Endothelial cell of umbilical vein (primary cell): Measurements from ENCODE around the gene PRKG1. TPM values are rescaled to one million over a fixed set of nuclear protein-coding genes. Genes with fewer than 3 reads are reported as not detected.

Experiments used
- BruUV-seq: library from RNA; stranded (reverse); fragments of 400-500 nt; replicated peaks from 2 replicates; lab custom pipeline; 2021; lab: Mats Ljungman, UMichigan
- CTCF ChIA-PET: fragments of 300-600, 350-600 bp; sonication (Branson Sonifier 250); formaldehyde crosslinking; loops from one replicate; lab custom pipeline; 2021; ENCODE audit warnings: antibody characterized with exemption, inconsistent platforms; lab: Charles Lee
- POLR2A ChIA-PET: fragments of 300-600, 350-600 bp; sonication (Branson Sonifier 250); formaldehyde crosslinking; loops from one replicate; lab custom pipeline; 2021; ENCODE audit warnings: antibody characterized with exemption, inconsistent platforms; lab: Charles Lee
- DNase-seq: peaks from one replicate; pipeline ENCODE4 v3.0.0-alpha.2; 2011; ENCODE audit warnings: low read depth, low spot score
- FAIRE-seq: peaks from 2 replicates; lab custom pipeline; 2011; peaks lifted over from hg19 to GRCh38; lab: Jason Lieb, UNC
- H2AFZ ChIP-seq: 2 replicates; pipeline ENCODE4 v1.6.0; 2012; ENCODE audit warnings: low read depth, low read length, control low read depth, inconsistent platforms
- H3K27ac ChIP-seq: 2 replicates; pipeline ENCODE4 v1.5.1; 2011; ENCODE audit warnings: low read depth, mild to moderate bottlenecking, control low read depth, low read length, moderate library complexity; ENCODE audit not compliant: insufficient read depth
- H3K27me3 ChIP-seq, 2 experiments: 2 replicates each; pipeline versions ENCODE4 v1.6.0 to v1.6.1; 2011; ENCODE audit warnings: low read length in 2 of 2, mixed read lengths in 1 of 2; ENCODE audit not compliant: control insufficient read depth in 2 of 2, insufficient read depth in 2 of 2
- H3K36me3 ChIP-seq, 2 experiments: 2 replicates in 1 of 2; 3 replicates in 1 of 2; pipeline ENCODE4 v1.5.1; 2011; ENCODE audit warnings: low read length in 2 of 2, mild to moderate bottlenecking in 1 of 2, moderate library complexity in 1 of 2; ENCODE audit not compliant: control insufficient read depth in 2 of 2, insufficient read depth in 2 of 2; ENCODE audit errors: extremely low read depth in 1 of 2
- H3K4me1 ChIP-seq: 3 replicates; pipeline ENCODE4 v1.5.1; 2011; ENCODE audit warnings: mild to moderate bottlenecking, low read length; ENCODE audit not compliant: control insufficient read depth, insufficient read depth; ENCODE audit errors: extremely low read depth
- H3K4me2 ChIP-seq: 2 replicates; pipeline ENCODE4 v1.6.1; 2011; ENCODE audit warnings: low read length, control low read depth, mixed read lengths; ENCODE audit not compliant: insufficient read depth
- H3K4me3 ChIP-seq, 3 experiments: fragments of 200-600 bp in 1 of 3; sonication (generic), shearing (Covaris generic) in 1 of 3; replicated peaks in 1 of 3; 2 replicates each; pipeline ENCODE4 v1.5.1; 2011 to 2016; ENCODE audit warnings: control low read depth in 3 of 3, low read length in 3 of 3, mild to moderate bottlenecking in 2 of 3, inconsistent platforms in 1 of 3, low read depth in 1 of 3, moderate library complexity in 1 of 3; ENCODE audit not compliant: insufficient read depth in 1 of 3
- H3K79me2 ChIP-seq: 2 replicates; pipeline ENCODE4 v1.6.0; 2012; ENCODE audit warnings: low read length, inconsistent platforms; ENCODE audit not compliant: control insufficient read depth, insufficient read depth
- H3K9ac ChIP-seq: replicated peaks from 2 replicates; pipeline ENCODE3; 2011; ENCODE audit warnings: low read length, control low read depth; ENCODE audit not compliant: insufficient read depth; ENCODE audit errors: extremely low read depth
- H3K9me1 ChIP-seq: replicated peaks from 3 replicates; pipeline ENCODE4 v1.6.0; 2011; ENCODE audit warnings: mild to moderate bottlenecking, low read length; ENCODE audit not compliant: control insufficient read depth, insufficient read depth; ENCODE audit errors: extremely low read depth
- H3K9me3 ChIP-seq: replicated peaks from 2 replicates; pipeline ENCODE4 v1.5.1; 2012; ENCODE audit warnings: low read length, inconsistent platforms; ENCODE audit not compliant: control insufficient read depth, insufficient read depth
- H4K20me1 ChIP-seq: replicated peaks from 2 replicates; pipeline ENCODE3; 2011; ENCODE audit warnings: mild to moderate bottlenecking, low read length; ENCODE audit not compliant: control insufficient read depth, insufficient read depth; ENCODE audit errors: extremely low read depth
- CTCF ChIP-seq, 2 donors: IDR thresholded peaks; 1 replicate in 1 of 2; 2 replicates in 1 of 2; pipeline ENCODE4 v1.5.1; 2011; ENCODE audit warnings: low read length in 2 of 2, mild to moderate bottlenecking in 2 of 2, moderate library complexity in 2 of 2, control low read depth in 1 of 2, inconsistent platforms in 1 of 2, low read depth in 1 of 2; ENCODE audit not compliant: insufficient read depth in 1 of 2; ENCODE audit errors: extremely low read depth in 1 of 2
- EZH2 ChIP-seq: IDR thresholded peaks from 2 replicates; pipeline ENCODE4 v1.6.1; 2012; ENCODE audit warnings: borderline replicate concordance, low read depth, mild to moderate bottlenecking, moderate library complexity, low read length, inconsistent platforms; ENCODE audit not compliant: severe bottlenecking
- FOS ChIP-seq: IDR thresholded peaks from 2 replicates; pipeline ENCODE4 v1.6.1; 2011; ENCODE audit warnings: mild to moderate bottlenecking, low read length, moderate library complexity, borderline replicate concordance; ENCODE audit not compliant: insufficient read depth
- GATA2 ChIP-seq: IDR thresholded peaks from 2 replicates; pipeline ENCODE4 v1.7.0; 2011; ENCODE audit warnings: low read depth, mild to moderate bottlenecking, moderate library complexity, mixed read lengths, low read length; ENCODE audit not compliant: insufficient read length, insufficient read depth
- JUN ChIP-seq: IDR thresholded peaks from 2 replicates; pipeline ENCODE4 v1.6.1; 2011; ENCODE audit warnings: borderline replicate concordance, low read depth; ENCODE audit not compliant: insufficient read length, insufficient read depth
- MYC ChIP-seq: IDR thresholded peaks from one replicate; pipeline ENCODE4 v1.6.1; 2011; ENCODE audit warnings: mild to moderate bottlenecking, low read depth, low read length
- POLR2A ChIP-seq: IDR thresholded peaks from 2 replicates; pipeline ENCODE4 v1.6.1; 2012; ENCODE audit warnings: low read depth, mild to moderate bottlenecking, control low read depth, low read length
- POLR2AphosphoS5 ChIP-seq: IDR thresholded peaks from 2 replicates; pipeline ENCODE4 v1.6.1; 2012; ENCODE audit warnings: low read depth, mild to moderate bottlenecking, control low read depth, low read length, moderate library complexity; ENCODE audit not compliant: insufficient read depth
- dilution Hi-C: fragments of 300-500 bp; cut with MboI; formaldehyde crosslinking; loops from one replicate; pipeline ENCODE4 v1.15.0; 2019; ENCODE audit warnings: low sequenced_read_pairs; ENCODE audit not compliant: extremely low pct_ligation_motif_present
- intact Hi-C: fragments of 100-400 bp; cut with micrococcal nuclease; formaldehyde crosslinking; loops from one replicate; pipeline ENCODE4 v1.10.0; 2022
- polyA plus RNA-seq, 4 experiments: library from polyadenylated mRNA; depleted of rRNA in 3 of 4; stranded (reverse) in 3 of 4; unstranded in 1 of 4; fragments of >200 nt; gene quantifications; 2 replicates each; pipeline versions ENCODE4 v1.2.1 to v1.2.3, GENCODE V29; 2011 to 2012; ENCODE audit warnings: missing spikeins in 1 of 4
- total RNA-seq: library from RNA; stranded (reverse); gene quantifications from 2 replicates; pipeline ENCODE4 v1.2.3, GENCODE V29; 2021
- TF ChIP-seq, protein P1 (sequence below): IDR thresholded peaks from 2 replicates; pipeline ENCODE4 v1.6.1; 2011; ENCODE audit not compliant: insufficient read depth, insufficient read length

The PRKG1 gene
- total and polyA plus RNA-seq, 2 donors (not counting 3 experiments of a cell fraction or from before 2014, with no cell fraction given): 0.01 to 0.18 TPM

- Histone ChIP-seq H3K4me2 (no peak overlapping the region), H3K9me3 (no peaks in the 10 kb centered on the region), H2AFZ (no peak overlapping the region), H3K4me3 (no peak overlapping the region), H4K20me1 (no peaks in the 10 kb centered on the region), H3K4me1 (no peaks in the 10 kb centered on the region), H3K79me2 (no peaks in the 10 kb centered on the region), H3K27ac (no peak overlapping the region), H3K27me3 (no peaks in the 10 kb centered on the region), H3K9ac (no peak overlapping the region), H3K36me3 (no peaks in the 10 kb centered on the region), H3K9me1 (no peaks in the 10 kb centered on the region)
- dilution Hi-C loops (no loop called here), intact Hi-C loops (no loop called here)
- DNase-seq (no peak), FAIRE-seq (no peak)
- TF ChIP-seq EZH2 (no peak), MYC (no peak), POLR2A (no peak), CTCF (IDR thresholded peaks at IDR 0.05; ENCODE audit: extremely low read depth in 1 of 2, insufficient read depth in 1 of 2, low read depth in 1 of 2, low read length in 2 of 2) (no peak), JUN (no peak), POLR2AphosphoS5 (no peak), FOS (no peak), GATA2 (no peak)
- TF ChIP-seq, protein P1, sequence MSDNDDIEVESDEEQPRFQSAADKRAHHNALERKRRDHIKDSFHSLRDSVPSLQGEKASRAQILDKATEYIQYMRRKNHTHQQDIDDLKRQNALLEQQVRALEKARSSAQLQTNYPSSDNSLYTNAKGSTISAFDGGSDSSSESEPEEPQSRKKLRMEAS: no peak
- ChIA-PET CTCF (no interaction called here), POLR2A (no interaction called here)
- BruUV-seq: no TSS peak
Measured at GRCh38 chr10:51035344-51035743, 38.9 kb upstream of the PRKG1 start.
